C4-2B (cell line): ENCODE results near the gene CD244.

Experiments used
- ZFX ChIP-seq: fragments of 450-650 bp; IDR thresholded peaks from 2 replicates; pipeline ENCODE4 v1.6.1; 2017
- TF ChIP-seq, protein P1 (sequence below): fragments of 450-650 bp; conservative IDR thresholded peaks from 2 replicates; pipeline ENCODE4 v1.5.1; 2017; ENCODE audit warnings: mild to moderate bottlenecking

DNA sequence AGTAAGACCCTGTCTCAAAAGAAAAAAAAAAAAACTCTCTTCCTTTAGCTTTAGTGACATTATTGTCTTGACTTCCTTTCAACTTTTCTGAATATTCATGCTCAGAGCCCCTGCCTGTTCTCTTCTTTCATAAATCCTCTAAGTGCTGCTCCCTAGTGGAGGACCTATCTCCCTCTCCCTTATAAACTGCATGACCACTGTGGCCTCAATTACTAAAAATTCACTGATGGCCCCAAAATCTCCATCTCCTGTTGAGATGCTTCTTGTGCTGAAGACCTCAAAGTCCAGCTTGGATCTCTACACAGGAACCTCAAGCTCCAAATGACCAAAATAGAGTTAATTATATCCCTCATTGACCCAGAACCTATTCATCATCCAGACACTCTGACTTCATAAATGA lies 14.5 kb upstream of the CD244 start:
- TF ChIP-seq, protein P1, sequence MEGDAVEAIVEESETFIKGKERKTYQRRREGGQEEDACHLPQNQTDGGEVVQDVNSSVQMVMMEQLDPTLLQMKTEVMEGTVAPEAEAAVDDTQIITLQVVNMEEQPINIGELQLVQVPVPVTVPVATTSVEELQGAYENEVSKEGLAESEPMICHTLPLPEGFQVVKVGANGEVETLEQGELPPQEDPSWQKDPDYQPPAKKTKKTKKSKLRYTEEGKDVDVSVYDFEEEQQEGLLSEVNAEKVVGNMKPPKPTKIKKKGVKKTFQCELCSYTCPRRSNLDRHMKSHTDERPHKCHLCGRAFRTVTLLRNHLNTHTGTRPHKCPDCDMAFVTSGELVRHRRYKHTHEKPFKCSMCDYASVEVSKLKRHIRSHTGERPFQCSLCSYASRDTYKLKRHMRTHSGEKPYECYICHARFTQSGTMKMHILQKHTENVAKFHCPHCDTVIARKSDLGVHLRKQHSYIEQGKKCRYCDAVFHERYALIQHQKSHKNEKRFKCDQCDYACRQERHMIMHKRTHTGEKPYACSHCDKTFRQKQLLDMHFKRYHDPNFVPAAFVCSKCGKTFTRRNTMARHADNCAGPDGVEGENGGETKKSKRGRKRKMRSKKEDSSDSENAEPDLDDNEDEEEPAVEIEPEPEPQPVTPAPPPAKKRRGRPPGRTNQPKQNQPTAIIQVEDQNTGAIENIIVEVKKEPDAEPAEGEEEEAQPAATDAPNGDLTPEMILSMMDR: peak; percentile 30
- no peak for TF ChIP-seq ZFX
